Activated CD4-positive, CD25-positive, alpha-beta regulatory T cell treated with anti-CD3 and anti-CD28 coated beads, Interleukin-2, amount 50 U/mL, for 72 hours (primary cell): ENCODE results near the gene PAXIP1.

Experiments used
- DNase-seq: peaks from one replicate; pipeline ENCODE4 v3.0.0; 2021

The PAXIP1 gene

GRCh38 chr7:154911411-154911810 lies 91.5 kb downstream of the PAXIP1 start:
- no peak for DNase-seq

- no peak for DNase-seq
These were observed 91.9 kb downstream of the PAXIP1 start for GRCh38 chr7:154910977-154911376.

- DNase-seq = no peak
These were observed 92.8 kb downstream of the PAXIP1 start for GRCh38 chr7:154910125-154910524.

GRCh38 chr7:154909241-154910105 lies 93.5 kb downstream of the PAXIP1 start:
- DNase-seq = no peak

GRCh38 chr7:154907651-154908620 lies 95.0 kb downstream of the PAXIP1 start:
- DNase-seq = no peak

- DNase-seq = no peak
These were observed 96.1 kb downstream of the PAXIP1 start for GRCh38 chr7:154906736-154907355.

- DNase-seq = no peak
These were observed 96.7 kb downstream of the PAXIP1 start for GRCh38 chr7:154906201-154906600.

GRCh38 chr7:154905615-154906014 lies 97.3 kb downstream of the PAXIP1 start:
- DNase-seq = no peak

- DNase-seq = no peak
These were observed 97.8 kb downstream of the PAXIP1 start for GRCh38 chr7:154905146-154905545.

- DNase-seq = no peak
These were observed 99.7 kb downstream of the PAXIP1 start for GRCh38 chr7:154903083-154903731.

- DNase-seq = no peak
These were observed 100.3 kb downstream of the PAXIP1 start for GRCh38 chr7:154902600-154903082.

GRCh38 chr7:154899862-154900261 lies 103.1 kb downstream of the PAXIP1 start:
- no peak for DNase-seq

GRCh38 chr7:154898973-154899855 lies 103.7 kb downstream of the PAXIP1 start:
- no peak for DNase-seq

GRCh38 chr7:154896076-154896475 lies 106.8 kb downstream of the PAXIP1 start:
- DNase-seq = no peak
